HepG2 (cell line): Measurements from ENCODE around the gene CHKA. TPM values are rescaled to one million over a fixed set of nuclear protein-coding genes. Genes with fewer than 3 reads are reported as not detected.

Experiments used
- ELF1 ChIP-seq: sonication (generic); formaldehyde crosslinking; IDR thresholded peaks from 2 replicates; pipeline ENCODE4 v1.4.0; 2020; ENCODE audit warnings: missing genetic modification reagents
- HCFC1 ChIP-seq: fragments of 150-350 bp; IDR thresholded peaks from 2 replicates; pipeline ENCODE4 v1.6.1; 2014; ENCODE audit warnings: low read depth, low read length
- ONECUT2 ChIP-seq: sonication (generic); formaldehyde crosslinking; IDR thresholded peaks from 2 replicates; pipeline ENCODE4 v1.4.0; 2020; ENCODE audit warnings: missing genetic modification reagents
- POGZ ChIP-seq: sonication (generic); formaldehyde crosslinking; IDR thresholded peaks from 2 replicates; pipeline ENCODE4 v1.4.0; 2020; ENCODE audit warnings: mild to moderate bottlenecking, missing genetic modification reagents
- SMC3 ChIP-seq: IDR thresholded peaks from 2 replicates; pipeline ENCODE4 v1.6.1; 2011; ENCODE audit warnings: low read length, improper control_type of control experiment
- SRY ChIP-seq: sonication (generic); formaldehyde crosslinking; IDR thresholded peaks from 2 replicates; pipeline ENCODE4 v1.8.0; 2022; ENCODE audit warnings: mild to moderate bottlenecking, missing genetic modification reagents
- TFAP4 ChIP-seq: sonication (generic); IDR thresholded peaks from 2 replicates; pipeline ENCODE4 v1.6.1; 2016; ENCODE audit warnings: low read depth, borderline replicate concordance
- ZNF101 ChIP-seq: sonication (generic); formaldehyde crosslinking; IDR thresholded peaks from 2 replicates; pipeline ENCODE4 v1.4.0; 2020; ENCODE audit warnings: mild to moderate bottlenecking, low read depth, missing genetic modification reagents, borderline replicate concordance
- ZNF160 ChIP-seq: sonication (generic); formaldehyde crosslinking; IDR thresholded peaks from 2 replicates; pipeline ENCODE4 v1.8.0; 2022; ENCODE audit warnings: mild to moderate bottlenecking, inconsistent platforms, missing genetic modification reagents
- ZNF280B ChIP-seq: sonication (generic); formaldehyde crosslinking; IDR thresholded peaks from 2 replicates; pipeline ENCODE4 v1.5.0; 2020; ENCODE audit warnings: missing genetic modification reagents, mild to moderate bottlenecking, borderline replicate concordance
- ZNF678 ChIP-seq: sonication (generic); formaldehyde crosslinking; IDR thresholded peaks from 2 replicates; pipeline ENCODE4 v1.4.0; 2020; ENCODE audit warnings: mild to moderate bottlenecking, missing genetic modification reagents
- ZNF709 ChIP-seq: sonication (generic); formaldehyde crosslinking; IDR thresholded peaks from 2 replicates; pipeline ENCODE4 v1.5.0; 2020; ENCODE audit warnings: mild to moderate bottlenecking, missing genetic modification reagents
- polyA plus RNA-seq, 8 experiments: library from polyadenylated mRNA; depleted of rRNA in 3 of 8; stranded (reverse) in 7 of 8; unstranded in 1 of 8; fragments of >200 nt; fragmentation: Illumina TruSeq in 4 of 8; extraction: Trizol in 4 of 8; gene quantifications; 2 replicates each; pipeline versions ENCODE4 v1.2.1 to v1.2.3, GENCODE V29; 2011 to 2016; ENCODE audit warnings: low read depth in 4 of 8, missing spikeins in 1 of 8, mixed read lengths in 1 of 8; ENCODE audit not compliant: insufficient read depth in 1 of 8
- total RNA-seq, 5 experiments: library from RNA; depleted of rRNA; stranded (reverse); fragments of >200 nt; fragmentation: Illumina TruSeq; extraction: Trizol; gene quantifications; 2 replicates each; pipeline ENCODE4 v1.2.3, GENCODE V29; 2016; ENCODE audit warnings: low read depth in 1 of 5
- TF ChIP-seq, protein P1 (sequence below): sonication (generic); formaldehyde crosslinking; IDR thresholded peaks from 2 replicates; pipeline ENCODE4 v1.5.1; 2020; ENCODE audit warnings: missing genetic modification reagents, mild to moderate bottlenecking, borderline replicate concordance
- TF ChIP-seq, protein P2 (sequence below): sonication (generic); formaldehyde crosslinking; conservative IDR thresholded peaks from 2 replicates; pipeline ENCODE4 v1.4.0; 2020; ENCODE audit warnings: missing genetic modification reagents
- TF ChIP-seq, protein P3 (sequence below), 2 experiments: sonication (generic) in 1 of 2; formaldehyde crosslinking in 1 of 2; IDR thresholded peaks; 2 replicates each; pipeline versions ENCODE4 v1.6.1 to v1.9.0; 2014 to 2022; ENCODE audit warnings: antibody characterized with exemption in 1 of 2, borderline replicate concordance in 1 of 2, inconsistent platforms in 1 of 2, low read depth in 1 of 2, missing genetic modification reagents in 1 of 2

CHKA gene
- total and polyA plus RNA-seq, 2 of the 13 experiments (the other 11 are each of a cell fraction or from before 2014, with no cell fraction given) = 71.6 to 92.7 TPM

DNA sequence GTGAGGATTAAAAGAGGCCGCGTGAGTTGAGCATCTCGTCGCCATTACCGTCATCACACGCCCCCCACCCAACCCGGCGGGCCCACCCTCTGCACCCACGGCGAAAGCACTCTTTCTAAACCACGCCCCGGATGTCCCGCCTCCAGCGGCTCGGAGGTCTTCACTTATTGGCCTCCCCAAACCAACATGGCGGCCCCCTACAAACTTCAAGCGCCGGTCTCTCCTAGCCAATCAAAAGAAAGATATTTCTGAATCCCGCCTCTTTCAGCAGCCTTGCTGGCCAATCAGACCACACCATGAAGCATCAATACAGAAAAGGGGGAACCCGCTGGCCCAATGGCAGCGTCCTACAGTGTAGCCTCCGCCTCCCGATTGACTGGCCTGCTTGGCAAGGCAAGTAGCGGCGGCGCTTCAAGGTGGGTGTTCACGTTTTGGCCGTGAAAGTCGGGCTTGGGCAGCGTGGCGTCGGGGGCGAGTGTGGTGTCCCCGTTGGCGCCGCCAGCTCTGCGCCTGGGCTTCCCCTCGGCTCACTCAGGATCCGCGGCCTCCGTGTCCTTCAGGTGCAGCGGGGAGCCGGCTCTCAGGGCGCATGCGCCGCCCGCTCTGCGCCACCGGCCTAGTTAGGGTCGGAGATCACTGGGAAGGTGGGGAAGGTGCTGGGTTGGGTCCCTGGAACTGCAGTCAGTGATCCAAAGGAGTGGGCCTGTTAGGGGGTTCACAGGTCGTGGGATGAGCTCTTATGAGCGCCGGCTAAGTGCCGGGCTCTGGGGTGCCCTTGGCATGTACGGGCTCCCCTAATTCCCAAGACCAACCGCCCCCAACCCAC, 90.7 kb downstream of the CHKA start, which contains the start of gene NDUFS8 (continued):
- TF ChIP-seq ELF1 (peak; percentile 31; the same call in 1 of the 2 replicates), POGZ (CRISPR knock-in tag) (peak; percentile 31; the same call in 1 of the 2 replicates), HCFC1 (no peak), ONECUT2 (CRISPR knock-in tag) (no peak; the same call in 1 of the 2 replicates), SRY (peak; percentile 52; the same call in 1 of the 2 replicates), ZNF280B (CRISPR knock-in tag) (peak; percentile 61), ZNF678 (CRISPR knock-in tag) (no peak), ZNF160 (CRISPR knock-in tag) (no peak; the same call in none of the 2 replicates), SMC3 (no peak), TFAP4 (no peak), ZNF101 (CRISPR knock-in tag) (no peak), ZNF709 (no peak)
- TF ChIP-seq, protein P1, sequence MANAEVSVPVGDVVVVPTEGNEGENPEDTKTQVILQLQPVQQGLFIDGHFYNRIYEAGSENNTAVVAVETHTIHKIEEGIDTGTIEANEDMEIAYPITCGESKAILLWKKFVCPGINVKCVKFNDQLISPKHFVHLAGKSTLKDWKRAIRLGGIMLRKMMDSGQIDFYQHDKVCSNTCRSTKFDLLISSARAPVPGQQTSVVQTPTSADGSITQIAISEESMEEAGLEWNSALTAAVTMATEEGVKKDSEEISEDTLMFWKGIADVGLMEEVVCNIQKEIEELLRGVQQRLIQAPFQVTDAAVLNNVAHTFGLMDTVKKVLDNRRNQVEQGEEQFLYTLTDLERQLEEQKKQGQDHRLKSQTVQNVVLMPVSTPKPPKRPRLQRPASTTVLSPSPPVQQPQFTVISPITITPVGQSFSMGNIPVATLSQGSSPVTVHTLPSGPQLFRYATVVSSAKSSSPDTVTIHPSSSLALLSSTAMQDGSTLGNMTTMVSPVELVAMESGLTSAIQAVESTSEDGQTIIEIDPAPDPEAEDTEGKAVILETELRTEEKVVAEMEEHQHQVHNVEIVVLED = 0 out of 2 replicates have a peak, but pooled peaks have one; percentile 53
- TF ChIP-seq, protein P2, sequence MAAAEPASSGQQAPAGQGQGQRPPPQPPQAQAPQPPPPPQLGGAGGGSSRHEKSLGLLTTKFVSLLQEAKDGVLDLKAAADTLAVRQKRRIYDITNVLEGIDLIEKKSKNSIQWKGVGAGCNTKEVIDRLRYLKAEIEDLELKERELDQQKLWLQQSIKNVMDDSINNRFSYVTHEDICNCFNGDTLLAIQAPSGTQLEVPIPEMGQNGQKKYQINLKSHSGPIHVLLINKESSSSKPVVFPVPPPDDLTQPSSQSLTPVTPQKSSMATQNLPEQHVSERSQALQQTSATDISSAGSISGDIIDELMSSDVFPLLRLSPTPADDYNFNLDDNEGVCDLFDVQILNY (CRISPR knock-in tag) = no peak
- TF ChIP-seq, protein P3, sequence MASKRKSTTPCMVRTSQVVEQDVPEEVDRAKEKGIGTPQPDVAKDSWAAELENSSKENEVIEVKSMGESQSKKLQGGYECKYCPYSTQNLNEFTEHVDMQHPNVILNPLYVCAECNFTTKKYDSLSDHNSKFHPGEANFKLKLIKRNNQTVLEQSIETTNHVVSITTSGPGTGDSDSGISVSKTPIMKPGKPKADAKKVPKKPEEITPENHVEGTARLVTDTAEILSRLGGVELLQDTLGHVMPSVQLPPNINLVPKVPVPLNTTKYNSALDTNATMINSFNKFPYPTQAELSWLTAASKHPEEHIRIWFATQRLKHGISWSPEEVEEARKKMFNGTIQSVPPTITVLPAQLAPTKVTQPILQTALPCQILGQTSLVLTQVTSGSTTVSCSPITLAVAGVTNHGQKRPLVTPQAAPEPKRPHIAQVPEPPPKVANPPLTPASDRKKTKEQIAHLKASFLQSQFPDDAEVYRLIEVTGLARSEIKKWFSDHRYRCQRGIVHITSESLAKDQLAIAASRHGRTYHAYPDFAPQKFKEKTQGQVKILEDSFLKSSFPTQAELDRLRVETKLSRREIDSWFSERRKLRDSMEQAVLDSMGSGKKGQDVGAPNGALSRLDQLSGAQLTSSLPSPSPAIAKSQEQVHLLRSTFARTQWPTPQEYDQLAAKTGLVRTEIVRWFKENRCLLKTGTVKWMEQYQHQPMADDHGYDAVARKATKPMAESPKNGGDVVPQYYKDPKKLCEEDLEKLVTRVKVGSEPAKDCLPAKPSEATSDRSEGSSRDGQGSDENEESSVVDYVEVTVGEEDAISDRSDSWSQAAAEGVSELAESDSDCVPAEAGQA (IDR thresholded peaks at IDR 0.05; ENCODE audit: low read depth) = peak; percentile 64; the same call in 1 of the 2 replicates
- TF ChIP-seq, protein P3 (CRISPR knock-in tag; IDR thresholded peaks at IDR 0.05; ENCODE audit: borderline replicate concordance) = no peak
